Daoy (cell line): ENCODE data around the gene FAM50B. TPM values are rescaled to one million over a fixed set of nuclear protein-coding genes. Genes with fewer than 3 reads are reported as not detected.

Source experiments
- DNase-seq: peaks from one replicate; pipeline ENCODE4 v3.0.0-alpha.2; 2015; ENCODE audit warnings: low read depth
- total RNA-seq: library from RNA; depleted of rRNA; stranded (reverse); fragments of >200 nt; shearing (Covaris generic); gene quantifications from 2 replicates; pipeline ENCODE4 v1.2.3, GENCODE V29; 2014; rRNA removed

The FAM50B gene
- 5.3 and 6.1 TPM in 2 replicates for total RNA-seq

- DNase-seq, result peak; percentile 90
Observed at GRCh38 chr6:3848925-3849605, at the start of gene FAM50B. FAM50B (plus strand) TSS chr6:3849373; CDS start chr6:3849812, 439 bp downstream.

- DNase-seq, result no peak
Observed at GRCh38 chr6:3799719-3800118, 49.5 kb upstream of the FAM50B start.

- no peak for DNase-seq
Observed at GRCh38 chr6:3800850-3801591, 48.2 kb upstream of the FAM50B start.

GRCh38 chr6:3801960-3802359, 47.2 kb upstream of the FAM50B start:
- no peak for DNase-seq

- peak; percentile 82 for DNase-seq
Observed at GRCh38 chr6:3803627-3804468, 45.3 kb upstream of the FAM50B start.

GRCh38 chr6:3804964-3805363, 44.2 kb upstream of the FAM50B start:
- DNase-seq, result no peak

GRCh38 chr6:3805448-3806123, 43.6 kb upstream of the FAM50B start:
- DNase-seq, result peak; percentile 45

GRCh38 chr6:3806169-3806922, 42.8 kb upstream of the FAM50B start:
- DNase-seq, result no peak

- DNase-seq, result peak; percentile 53
Observed at GRCh38 chr6:3808199-3808598, 41.0 kb upstream of the FAM50B start.

- peak; percentile 97 for DNase-seq
Observed at GRCh38 chr6:3808759-3809514, 40.2 kb upstream of the FAM50B start.

- no peak for DNase-seq
Observed at GRCh38 chr6:3809515-3809891, 39.7 kb upstream of the FAM50B start.

- DNase-seq, result no peak
Observed at GRCh38 chr6:3809982-3810381, 39.2 kb upstream of the FAM50B start.

- no peak for DNase-seq
Observed at GRCh38 chr6:3811191-3811590, 38.0 kb upstream of the FAM50B start.

- no peak for DNase-seq
Observed at GRCh38 chr6:3812596-3812995, 36.6 kb upstream of the FAM50B start.

- peak; percentile 81 for DNase-seq
Observed at GRCh38 chr6:3813150-3813780, 35.9 kb upstream of the FAM50B start.

- DNase-seq, result no peak
Observed at GRCh38 chr6:3813918-3814317, 35.3 kb upstream of the FAM50B start.

- no peak for DNase-seq
Observed at GRCh38 chr6:3814539-3814938, 34.6 kb upstream of the FAM50B start.

GRCh38 chr6:3816251-3816650, 32.9 kb upstream of the FAM50B start:
- no peak for DNase-seq

GRCh38 chr6:3819161-3820110, 29.7 kb upstream of the FAM50B start:
- no peak for DNase-seq
